GM19035 (cell line): Measurements from ENCODE around the gene AKAP1.
A peak's percentile ranks its signal among the peaks of the same experiment; 100 is the strongest.

ENCODE experiments used
- ATAC-seq: cut with Tn5 transposase; IDR thresholded peaks from one replicate; pipeline ENCODE4 v1.9.1; 2021; ENCODE audit not compliant: unreplicated experiment

Gene AKAP1

GRCh38 chr17:57084802-57085447 lies at the start of gene AKAP1:
TSS of gene AKAP1 (plus strand) at chr17:57085246. CDS start at chr17:57105465, 20,219 bp downstream.
- ATAC-seq: peak; percentile 87

DNA sequence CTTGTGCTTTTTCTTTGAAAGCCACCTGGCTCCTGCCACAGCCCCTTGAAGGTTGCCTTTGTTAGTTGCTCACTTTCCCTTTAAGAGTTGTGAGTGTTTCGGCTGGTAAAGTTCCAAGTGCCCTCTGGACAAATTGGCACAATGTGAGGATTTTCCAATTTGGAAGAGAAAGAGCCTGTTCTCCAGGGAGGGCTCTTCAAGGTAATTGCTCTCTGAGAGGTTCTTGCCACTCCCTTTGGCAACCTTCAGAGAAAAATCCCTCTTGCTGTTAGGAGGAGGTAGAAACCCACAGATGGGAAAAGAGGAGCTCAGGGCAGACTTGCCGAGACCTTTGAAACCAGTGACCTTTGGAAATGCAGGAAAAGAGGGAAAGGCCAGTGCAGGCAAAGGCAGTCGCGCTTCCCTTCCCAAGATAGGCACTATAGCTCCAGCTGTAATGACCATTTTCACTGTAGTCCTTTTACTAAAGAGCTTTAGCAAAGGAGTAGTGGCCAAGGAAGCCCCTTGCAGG lies 49.0 kb upstream of the AKAP1 start:
- no peak for ATAC-seq

DNA sequence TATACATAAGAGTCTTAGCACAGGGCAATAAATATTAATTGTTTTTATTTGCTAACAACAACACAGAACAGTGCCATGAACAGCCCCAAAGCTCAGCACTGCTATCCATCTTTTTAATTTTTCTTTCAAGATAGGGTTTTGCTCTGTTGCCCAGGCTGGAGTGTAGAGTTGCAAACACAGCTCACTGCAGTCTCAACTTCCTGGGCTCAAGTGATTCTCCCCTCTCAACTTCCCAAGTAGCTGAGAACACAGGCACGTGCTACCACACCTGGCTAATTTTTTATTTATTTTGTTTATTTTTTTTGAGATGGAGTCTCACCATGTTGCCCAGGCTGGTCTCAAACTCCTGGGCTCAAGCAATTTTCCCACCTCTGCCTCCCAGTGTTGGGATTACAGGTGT lies 47.6 kb upstream of the AKAP1 start:
- no peak for ATAC-seq

DNA sequence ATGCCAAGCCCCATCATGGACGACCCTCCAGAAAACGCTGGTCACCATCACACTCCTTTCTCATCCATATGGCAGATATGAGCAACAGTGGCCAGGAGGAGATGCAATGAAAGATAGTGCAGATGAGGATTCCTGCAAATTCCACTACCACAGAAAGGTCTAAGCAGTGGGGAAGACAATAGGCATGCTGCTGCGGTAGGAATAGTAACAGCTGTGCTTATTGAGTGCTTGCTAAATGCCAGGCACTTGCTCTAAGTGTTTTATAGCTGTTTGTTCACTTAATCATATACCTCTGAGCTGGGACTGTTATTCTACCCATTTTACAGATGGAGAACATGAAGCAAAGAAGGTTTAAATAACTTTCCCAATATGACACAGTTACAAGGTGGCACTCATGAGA lies 46.6 kb upstream of the AKAP1 start:
- no peak for ATAC-seq

DNA sequence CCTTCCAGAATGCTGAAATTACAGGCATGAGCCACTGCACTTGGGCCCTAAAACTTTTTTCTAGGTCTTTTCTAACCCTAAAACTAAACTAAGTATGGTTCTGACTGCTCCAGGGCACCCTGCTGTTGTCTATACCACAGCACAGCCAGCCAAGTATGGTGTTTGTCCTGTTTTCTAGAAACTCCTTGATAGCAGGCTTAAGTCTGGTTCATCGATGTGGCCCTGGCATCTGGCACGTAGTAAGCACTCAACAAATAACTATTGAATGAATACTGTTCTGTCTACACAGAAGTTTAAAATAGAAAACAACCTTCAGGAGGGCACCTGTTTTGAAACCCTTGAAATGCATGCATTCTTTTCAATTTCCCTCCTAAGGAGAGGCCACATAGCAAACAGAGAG lies 44.5 kb upstream of the AKAP1 start:
- no peak for ATAC-seq

DNA sequence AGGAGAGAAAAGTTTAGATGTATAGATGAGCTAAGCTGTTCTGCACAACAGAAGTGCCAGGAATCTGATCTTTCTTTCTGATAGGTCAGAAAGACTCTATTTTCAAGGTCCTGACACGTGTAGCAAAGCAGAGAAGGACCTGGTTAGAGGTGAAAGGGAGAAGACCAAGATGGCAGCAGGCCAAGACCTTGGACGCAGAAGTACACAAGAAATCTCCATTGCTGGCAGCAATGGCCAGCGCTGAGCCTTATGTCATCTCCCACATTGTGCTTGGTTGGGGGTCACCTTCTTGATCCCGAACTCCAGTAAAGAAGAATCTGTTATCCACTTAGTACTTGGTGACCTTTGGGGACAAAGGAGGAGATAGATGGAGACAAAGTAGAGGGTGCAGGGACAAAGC lies 41.8 kb upstream of the AKAP1 start:
- no peak for ATAC-seq

- no peak for ATAC-seq
Observed at GRCh38 chr17:57044976-57045867, 39.8 kb upstream of the AKAP1 start.

- ATAC-seq: peak; percentile 68
Observed at GRCh38 chr17:57045868-57046704, 39.0 kb upstream of the AKAP1 start.

- ATAC-seq: no peak
Observed at GRCh38 chr17:57046749-57047148, 38.3 kb upstream of the AKAP1 start.

DNA sequence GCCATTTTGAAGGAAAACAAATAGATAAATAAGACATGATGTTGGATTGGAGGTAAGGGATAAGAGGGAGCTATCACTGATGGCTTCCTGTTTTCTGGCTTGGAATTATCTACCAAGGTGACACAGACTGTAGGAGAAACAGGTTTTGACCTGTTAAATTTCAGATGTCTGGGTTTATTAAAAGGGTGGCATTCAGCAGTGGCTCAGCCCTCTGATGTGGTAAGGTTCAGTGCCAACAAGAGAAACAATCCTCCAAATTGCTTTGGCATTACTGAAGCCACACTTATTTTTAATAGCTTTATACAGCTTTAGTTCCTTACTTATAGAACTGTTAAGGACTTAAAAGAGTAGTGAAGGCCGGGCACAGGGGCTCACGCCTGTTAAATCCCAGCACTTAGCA lies 37.0 kb upstream of the AKAP1 start:
- no peak for ATAC-seq

DNA sequence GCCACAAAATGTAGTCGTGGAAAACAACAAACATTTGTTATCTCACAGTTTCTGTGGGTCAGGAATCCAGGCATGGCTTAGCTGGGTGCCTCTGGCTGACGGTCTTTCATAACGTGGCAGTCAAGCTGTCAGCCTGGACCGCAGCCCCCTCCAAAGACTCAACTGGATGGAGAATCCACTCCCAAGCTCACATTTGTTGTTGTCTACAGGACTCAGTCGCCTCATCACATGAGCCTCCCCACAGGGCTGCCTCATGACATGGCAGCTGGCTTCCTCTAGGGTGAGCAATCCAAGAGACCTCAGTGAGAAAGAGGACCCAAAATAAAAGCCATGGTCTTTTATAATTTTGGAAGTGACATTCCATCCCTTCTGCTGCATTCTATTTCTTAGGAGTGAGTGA lies 34.7 kb upstream of the AKAP1 start:
- ATAC-seq: no peak

DNA sequence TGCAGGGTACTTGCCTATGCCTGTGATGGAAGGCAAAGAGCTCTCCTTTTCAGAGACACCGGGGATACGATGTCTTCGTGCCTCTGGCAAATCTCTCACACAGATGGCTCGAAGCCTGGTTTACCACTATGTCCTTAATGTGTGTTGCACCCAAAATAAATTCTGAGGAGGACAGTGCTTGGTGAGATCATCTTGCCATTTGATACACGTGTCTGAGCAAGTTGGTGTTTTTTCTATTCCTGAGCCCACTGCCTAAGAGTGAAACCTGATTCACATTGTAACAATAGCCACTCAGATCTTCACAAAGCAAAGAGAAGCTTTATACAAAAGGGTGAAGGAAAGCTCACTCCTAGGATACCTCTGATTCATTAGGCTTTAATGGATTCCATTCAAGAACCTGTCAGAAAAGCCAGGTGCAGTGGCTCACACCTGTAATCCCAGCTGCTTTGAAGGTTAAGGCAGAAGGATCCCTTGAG lies 33.1 kb upstream of the AKAP1 start:
- ATAC-seq: no peak

DNA sequence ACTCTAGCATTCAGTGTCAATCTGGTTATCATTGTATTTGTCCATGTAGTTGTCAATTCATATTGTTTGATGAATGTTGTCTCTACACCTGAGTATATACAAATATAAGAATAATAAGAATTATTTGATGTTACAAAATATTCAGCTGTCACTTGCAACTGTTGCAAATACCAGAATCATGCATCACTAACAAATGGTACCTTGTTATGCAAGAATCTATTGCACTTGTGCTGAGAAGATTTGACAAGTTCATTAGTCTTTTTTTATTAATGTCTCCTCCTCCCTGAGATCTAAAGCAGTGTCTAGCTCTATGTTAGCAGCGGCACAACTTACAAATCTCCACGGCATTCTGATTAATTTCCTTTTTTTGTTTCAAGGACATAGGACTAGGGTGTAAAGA lies 22.2 kb upstream of the AKAP1 start:
- no peak for ATAC-seq

DNA sequence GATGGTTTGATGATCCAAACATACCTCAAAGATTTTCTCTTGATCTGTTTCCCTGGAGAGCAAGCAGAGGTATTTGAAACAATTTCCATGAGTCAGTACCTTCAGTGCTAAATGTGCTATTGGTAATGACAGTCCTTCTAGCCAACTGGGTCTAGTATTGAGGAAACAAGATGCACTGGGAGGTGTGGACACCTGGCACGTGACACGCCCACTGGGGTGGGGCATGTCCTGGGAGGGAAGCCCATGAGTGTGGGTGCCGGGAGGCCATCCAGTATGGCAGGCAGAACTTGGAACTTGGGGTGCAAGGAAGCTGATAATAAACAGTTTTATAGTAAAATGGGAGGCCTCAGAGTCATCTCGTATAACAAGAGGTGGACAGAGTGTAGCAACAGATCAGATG lies 17.9 kb upstream of the AKAP1 start:
- ATAC-seq: no peak

- no peak for ATAC-seq
Observed at GRCh38 chr17:57067781-57068180, 17.3 kb upstream of the AKAP1 start.

GRCh38 chr17:57068222-57068658 lies 16.8 kb upstream of the AKAP1 start:
- ATAC-seq: no peak

- ATAC-seq: no peak
Observed at GRCh38 chr17:57068707-57069106, 16.3 kb upstream of the AKAP1 start.

- ATAC-seq: no peak
Observed at GRCh38 chr17:57071991-57072944, 12.8 kb upstream of the AKAP1 start.

DNA sequence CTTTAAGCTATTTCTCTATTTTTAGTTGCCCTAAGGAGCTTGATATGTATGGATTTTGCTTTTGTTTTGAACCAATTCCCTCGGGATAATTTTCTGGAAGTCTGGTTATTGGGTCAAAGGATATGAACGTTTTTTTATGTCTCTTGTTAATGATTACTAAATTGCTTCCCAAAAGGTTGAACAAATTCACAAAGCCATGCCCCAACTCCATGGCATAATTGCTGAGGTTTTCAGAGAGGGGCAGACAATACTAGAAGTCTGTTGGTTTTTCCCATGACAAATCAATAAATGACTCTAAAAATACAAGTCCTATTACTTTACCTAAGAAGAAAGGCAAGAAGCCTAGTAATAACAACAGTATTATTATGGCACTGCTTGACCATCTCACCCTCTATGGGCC lies 11.4 kb upstream of the AKAP1 start:
- ATAC-seq: no peak

- ATAC-seq: no peak
Observed at GRCh38 chr17:57075193-57075592, 9.9 kb upstream of the AKAP1 start.
